ENCODE data around the gene GNA12.

The GNA12 gene

GRCh38 chr7:2824026-2824677 lies 20.0 kb downstream of the GNA12 start:
- Histone ChIP-seq H3K9me3 (ENCODE audit: low read length) (peaks cover 3% of the 10 kb centered on the region), H3K4me1 (ENCODE audit: insufficient read depth, low read length) (peaks cover 14% of the 10 kb centered on the region), H3K36me3 (ENCODE audit: insufficient read depth, low read length) (no peaks in the 10 kb centered on the region), H3K4me3 (ENCODE audit: low read length) (no peak overlapping the region), H3K27me3 (ENCODE audit: insufficient read depth, low read length) (no peaks in the 10 kb centered on the region), H2AFZ (ENCODE audit: low read depth, low read length) (no peak overlapping the region)

- peaks cover 3% of the 10 kb centered on the region for H3K9me3 ChIP-seq (ENCODE audit: low read length)
- H3K4me3 ChIP-seq (ENCODE audit: low read length), result no peak overlapping the region
- no peaks in the 10 kb centered on the region for H3K27me3 ChIP-seq (ENCODE audit: insufficient read depth, low read length)
- no peak overlapping the region for H2AFZ ChIP-seq (ENCODE audit: low read depth, low read length)
- H3K36me3 ChIP-seq (ENCODE audit: insufficient read depth, low read length), result no peaks in the 10 kb centered on the region
- peaks cover 14% of the 10 kb centered on the region for H3K4me1 ChIP-seq (ENCODE audit: insufficient read depth, low read length)
Observed at GRCh38 chr7:2823130-2823529, 21.0 kb downstream of the GNA12 start.

GRCh38 chr7:2821842-2822507 lies 22.1 kb downstream of the GNA12 start:
- Histone ChIP-seq H3K9me3 (ENCODE audit: low read length) (no peaks in the 10 kb centered on the region), H3K27me3 (ENCODE audit: insufficient read depth, low read length) (no peaks in the 10 kb centered on the region), H3K36me3 (ENCODE audit: insufficient read depth, low read length) (no peaks in the 10 kb centered on the region), H2AFZ (ENCODE audit: low read depth, low read length) (no peak overlapping the region), H3K4me3 (ENCODE audit: low read length) (no peak overlapping the region), H3K4me1 (ENCODE audit: insufficient read depth, low read length) (peaks cover 14% of the 10 kb centered on the region)

GRCh38 chr7:2821161-2821841 lies 22.8 kb downstream of the GNA12 start:
- Histone ChIP-seq H3K27me3 (ENCODE audit: insufficient read depth, low read length) (no peaks in the 10 kb centered on the region), H3K4me1 (ENCODE audit: insufficient read depth, low read length) (peaks cover 14% of the 10 kb centered on the region), H3K9me3 (ENCODE audit: low read length) (no peaks in the 10 kb centered on the region), H3K4me3 (ENCODE audit: low read length) (no peak overlapping the region), H2AFZ (ENCODE audit: low read depth, low read length) (no peak overlapping the region), H3K36me3 (ENCODE audit: insufficient read depth, low read length) (no peaks in the 10 kb centered on the region)

GRCh38 chr7:2820508-2820934 lies 23.6 kb downstream of the GNA12 start:
- Histone ChIP-seq H3K4me3 (ENCODE audit: low read length) (no peak overlapping the region), H2AFZ (ENCODE audit: low read depth, low read length) (no peak overlapping the region), H3K36me3 (ENCODE audit: insufficient read depth, low read length) (no peaks in the 10 kb centered on the region), H3K4me1 (ENCODE audit: insufficient read depth, low read length) (peaks cover 14% of the 10 kb centered on the region), H3K27me3 (ENCODE audit: insufficient read depth, low read length) (no peaks in the 10 kb centered on the region), H3K9me3 (ENCODE audit: low read length) (no peaks in the 10 kb centered on the region)

- H3K4me3 ChIP-seq (ENCODE audit: low read length), result no peak overlapping the region
- H3K4me1 ChIP-seq (ENCODE audit: insufficient read depth, low read length), result peaks cover 11% of the 10 kb centered on the region
- H3K27me3 ChIP-seq (ENCODE audit: insufficient read depth, low read length), result no peaks in the 10 kb centered on the region
- H3K36me3 ChIP-seq (ENCODE audit: insufficient read depth, low read length), result no peaks in the 10 kb centered on the region
- no peak overlapping the region for H2AFZ ChIP-seq (ENCODE audit: low read depth, low read length)
- H3K9me3 ChIP-seq (ENCODE audit: low read length), result peaks cover 3% of the 10 kb centered on the region
Observed at GRCh38 chr7:2819954-2820397, 24.1 kb downstream of the GNA12 start.

- Histone ChIP-seq H3K4me3 (ENCODE audit: low read length) (no peak overlapping the region), H2AFZ (ENCODE audit: low read depth, low read length) (no peak overlapping the region), H3K4me1 (ENCODE audit: insufficient read depth, low read length) (peaks cover 5% of the 10 kb centered on the region), H3K36me3 (ENCODE audit: insufficient read depth, low read length) (no peaks in the 10 kb centered on the region), H3K9me3 (ENCODE audit: low read length) (peaks cover 8% of the 10 kb centered on the region), H3K27me3 (ENCODE audit: insufficient read depth, low read length) (no peaks in the 10 kb centered on the region)
Observed at GRCh38 chr7:2819161-2819953, 24.8 kb downstream of the GNA12 start.

- Histone ChIP-seq H3K27me3 (ENCODE audit: insufficient read depth, low read length) (no peaks in the 10 kb centered on the region), H3K4me3 (ENCODE audit: low read length) (no peak overlapping the region), H3K4me1 (ENCODE audit: insufficient read depth, low read length) (no peaks in the 10 kb centered on the region), H3K36me3 (ENCODE audit: insufficient read depth, low read length) (no peaks in the 10 kb centered on the region), H2AFZ (ENCODE audit: low read depth, low read length) (no peak overlapping the region), H3K9me3 (ENCODE audit: low read length) (peaks cover 9% of the 10 kb centered on the region)
Observed at GRCh38 chr7:2818653-2819052, 25.5 kb downstream of the GNA12 start.

- no peak overlapping the region for H2AFZ ChIP-seq (ENCODE audit: low read depth, low read length)
- no peaks in the 10 kb centered on the region for H3K36me3 ChIP-seq (ENCODE audit: insufficient read depth, low read length)
- H3K27me3 ChIP-seq (ENCODE audit: insufficient read depth, low read length), result no peaks in the 10 kb centered on the region
- no peak overlapping the region for H3K4me3 ChIP-seq (ENCODE audit: low read length)
- H3K9me3 ChIP-seq (ENCODE audit: low read length), result peaks cover 9% of the 10 kb centered on the region
- no peaks in the 10 kb centered on the region for H3K4me1 ChIP-seq (ENCODE audit: insufficient read depth, low read length)
Observed at GRCh38 chr7:2818121-2818520, 26.0 kb downstream of the GNA12 start.

GRCh38 chr7:2817456-2817855 lies 26.7 kb downstream of the GNA12 start:
- Histone ChIP-seq H3K9me3 (ENCODE audit: low read length) (peaks cover 9% of the 10 kb centered on the region), H3K36me3 (ENCODE audit: insufficient read depth, low read length) (no peaks in the 10 kb centered on the region), H3K4me1 (ENCODE audit: insufficient read depth, low read length) (no peaks in the 10 kb centered on the region), H3K4me3 (ENCODE audit: low read length) (no peak overlapping the region), H2AFZ (ENCODE audit: low read depth, low read length) (no peak overlapping the region), H3K27me3 (ENCODE audit: insufficient read depth, low read length) (no peaks in the 10 kb centered on the region)

- Histone ChIP-seq H3K4me3 (ENCODE audit: low read length) (no peak overlapping the region), H3K27me3 (ENCODE audit: insufficient read depth, low read length) (no peaks in the 10 kb centered on the region), H3K9me3 (ENCODE audit: low read length) (peaks cover 15% of the 10 kb centered on the region), H3K4me1 (ENCODE audit: insufficient read depth, low read length) (no peaks in the 10 kb centered on the region), H3K36me3 (ENCODE audit: insufficient read depth, low read length) (no peaks in the 10 kb centered on the region), H2AFZ (ENCODE audit: low read depth, low read length) (no peak overlapping the region)
Observed at GRCh38 chr7:2815875-2816245, 28.2 kb downstream of the GNA12 start.

GRCh38 chr7:2814946-2815874 lies 28.9 kb downstream of the GNA12 start:
- H3K4me3 ChIP-seq (ENCODE audit: low read length), result no peak overlapping the region
- no peak overlapping the region for H2AFZ ChIP-seq (ENCODE audit: low read depth, low read length)
- no peaks in the 10 kb centered on the region for H3K36me3 ChIP-seq (ENCODE audit: insufficient read depth, low read length)
- H3K4me1 ChIP-seq (ENCODE audit: insufficient read depth, low read length), result no peaks in the 10 kb centered on the region
- no peaks in the 10 kb centered on the region for H3K27me3 ChIP-seq (ENCODE audit: insufficient read depth, low read length)
- peaks cover 17% of the 10 kb centered on the region for H3K9me3 ChIP-seq (ENCODE audit: low read length)
